HG02938 (cell line): ENCODE results near the gene NLRP6.
"Not testable (repeated sequence)": the region's sequence is repeated elsewhere in the genome, so short reads cannot be mapped to it uniquely, and the experiment has no call there.

ENCODE experiments used
- ATAC-seq: cut with Tn5 transposase; IDR thresholded peaks from one replicate; pipeline ENCODE4 v1.9.1; 2021; ENCODE audit warnings: mild to moderate bottlenecking, moderate library complexity; ENCODE audit not compliant: unreplicated experiment

Gene NLRP6

DNA sequence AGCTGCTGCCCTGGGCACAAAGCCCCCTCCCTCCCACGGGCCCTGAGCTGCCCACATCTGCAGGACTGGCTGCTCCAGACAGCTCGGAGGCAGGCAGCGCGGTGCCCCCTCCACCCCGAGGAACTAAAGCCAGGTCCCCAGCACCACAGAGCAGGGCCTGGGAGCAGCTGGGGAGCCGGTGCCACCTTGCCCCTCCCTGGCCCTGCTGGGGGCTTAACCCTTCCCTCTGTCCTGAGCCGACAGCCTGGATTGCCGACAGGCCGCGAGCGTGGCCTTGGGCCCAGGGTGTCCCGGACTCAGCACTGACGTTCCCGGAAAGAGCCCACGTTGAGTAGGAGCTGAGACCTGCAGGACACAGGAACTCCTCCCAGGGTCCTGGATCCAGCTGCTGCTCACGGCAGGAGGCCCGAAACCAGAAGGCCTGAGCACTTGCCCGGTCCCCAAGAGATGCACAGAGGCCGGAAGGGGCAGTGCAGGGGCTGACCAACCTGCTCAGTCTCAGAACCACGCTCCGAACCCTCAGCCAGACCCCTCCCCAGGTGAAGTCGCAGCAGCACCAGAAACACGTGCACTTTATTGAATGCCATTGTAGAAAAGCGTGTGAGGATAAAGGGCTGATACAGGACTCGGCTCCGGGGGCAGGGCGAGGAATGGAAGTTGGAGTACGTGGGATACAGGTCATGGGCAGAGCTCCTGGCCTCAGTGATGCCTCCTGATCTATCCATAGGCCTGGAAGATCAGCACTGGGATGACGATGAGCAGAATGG lies 41.1 kb downstream of the NLRP6 start:
- not testable (repeated sequence) for ATAC-seq

DNA sequence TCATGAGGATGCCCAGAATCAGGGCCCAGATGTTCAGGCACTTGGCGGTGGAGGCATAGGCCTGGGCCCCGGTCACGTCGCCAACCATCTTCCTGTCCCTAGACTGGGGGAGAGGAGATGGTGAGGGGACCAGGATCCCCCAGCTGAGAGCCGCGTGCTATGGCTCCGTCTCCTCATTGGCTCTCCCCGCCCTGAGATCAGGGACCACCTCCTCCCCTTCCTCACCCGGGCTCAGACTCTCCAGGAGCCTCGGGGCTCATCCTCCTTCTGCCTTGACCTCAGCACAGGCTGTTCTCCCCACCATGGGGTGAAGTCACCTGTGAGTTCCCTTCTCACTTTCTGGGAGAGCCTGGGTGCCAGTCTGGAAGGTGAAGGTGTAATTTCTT lies 41.7 kb downstream of the NLRP6 start:
- ATAC-seq = not testable (repeated sequence)

DNA sequence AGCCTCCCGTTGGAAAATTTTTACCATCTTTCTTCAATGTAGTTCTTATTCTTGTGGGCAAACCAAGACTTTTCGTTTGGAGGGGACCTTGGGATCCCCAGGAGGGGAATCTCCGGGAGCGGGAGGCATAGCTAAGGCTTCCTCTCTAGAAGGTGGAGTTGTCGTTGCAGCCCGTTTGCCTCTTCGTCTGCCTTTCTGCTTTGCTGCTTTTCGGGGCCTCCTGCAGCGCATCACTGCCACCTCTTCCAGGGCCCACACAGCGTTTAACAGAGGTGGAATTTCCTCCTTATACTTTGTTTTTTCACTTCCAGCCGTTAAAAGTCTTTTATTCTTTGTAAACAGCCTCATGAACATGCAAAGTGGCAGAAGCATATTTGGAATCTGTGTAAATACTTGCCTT lies 45.9 kb downstream of the NLRP6 start:
- ATAC-seq = no peak

DNA sequence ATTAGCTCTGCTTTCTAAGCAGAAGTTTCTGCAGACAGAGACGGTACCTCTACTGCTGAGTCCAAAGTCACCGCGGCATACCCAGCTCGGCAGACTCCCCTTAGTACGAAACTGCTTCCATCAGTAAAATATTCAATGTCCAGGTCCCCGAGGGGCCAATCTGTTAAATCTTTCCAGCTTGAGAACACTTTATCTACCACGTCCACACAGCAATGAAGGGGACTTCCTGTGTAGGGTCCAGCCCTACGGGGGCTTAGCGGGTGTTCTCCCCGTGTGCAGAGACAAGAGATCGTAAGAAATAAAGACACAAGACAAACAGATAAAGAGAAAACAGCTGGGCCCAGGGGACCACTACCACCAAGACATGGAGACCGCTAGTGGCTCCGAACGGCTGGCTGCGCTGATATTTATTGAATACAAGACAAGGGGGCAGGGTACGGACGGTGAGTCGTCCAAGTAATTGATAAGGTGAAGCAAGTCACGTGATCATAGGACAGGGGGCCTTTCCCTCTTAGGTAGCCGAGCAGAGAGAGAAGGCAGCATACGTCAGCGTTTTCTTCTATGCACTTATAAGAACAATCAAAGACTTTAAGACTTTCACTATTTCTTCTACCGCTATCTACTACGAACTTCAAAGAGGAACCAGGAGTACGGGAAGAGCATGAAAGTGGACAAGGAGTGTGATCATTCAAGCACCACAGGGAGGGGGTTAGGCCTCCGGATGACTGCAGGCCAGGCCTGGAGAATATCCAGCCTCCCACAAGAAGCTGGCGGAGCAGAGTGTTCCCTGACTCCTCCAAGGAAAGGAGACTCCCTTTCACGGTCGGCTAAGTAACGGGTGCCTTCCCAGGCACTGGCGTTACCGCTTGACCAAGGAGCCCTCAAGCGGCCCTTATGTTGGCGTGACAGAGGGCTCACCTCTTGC lies 46.6 kb downstream of the NLRP6 start:
- ATAC-seq = not testable (repeated sequence)

DNA sequence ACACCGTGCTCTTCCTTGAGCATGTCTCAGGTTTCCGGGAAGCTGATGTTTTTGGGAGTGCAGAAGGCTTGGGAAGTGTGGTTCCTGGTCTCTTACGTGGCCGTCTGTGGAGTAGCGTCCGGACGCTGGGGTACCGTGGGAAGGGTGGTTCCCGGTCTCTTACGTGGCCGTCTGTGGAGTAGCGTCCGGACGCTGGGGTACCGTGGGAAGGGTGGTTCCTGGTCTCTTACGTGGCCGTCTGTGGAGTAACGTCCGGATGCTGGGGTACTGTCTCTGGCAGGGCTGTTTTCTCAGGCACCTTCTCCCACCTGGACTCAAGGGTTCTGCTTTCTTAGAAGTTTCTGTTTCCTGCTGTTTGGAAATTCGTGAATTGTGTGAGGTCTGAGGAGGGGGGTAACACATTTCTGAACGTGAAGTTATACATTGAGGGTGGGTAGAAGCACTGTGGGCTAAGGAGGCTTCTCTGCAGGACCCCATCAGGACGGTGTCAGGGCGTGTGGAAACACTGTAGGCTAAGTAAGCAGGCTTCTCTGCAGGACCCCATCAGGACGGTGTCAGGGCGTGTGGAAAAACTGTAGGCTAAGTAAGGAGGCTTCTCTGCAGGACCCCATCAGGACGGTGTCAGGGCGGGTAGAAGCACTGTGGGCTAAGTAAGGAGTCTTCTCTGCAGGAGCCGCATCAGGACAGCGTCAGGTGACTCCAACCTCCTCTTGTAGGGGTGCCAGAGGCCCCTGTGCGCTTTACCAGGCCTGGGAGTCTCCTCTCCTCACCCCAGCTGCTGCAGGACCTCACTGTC lies 47.8 kb downstream of the NLRP6 start:
- ATAC-seq = no peak

DNA sequence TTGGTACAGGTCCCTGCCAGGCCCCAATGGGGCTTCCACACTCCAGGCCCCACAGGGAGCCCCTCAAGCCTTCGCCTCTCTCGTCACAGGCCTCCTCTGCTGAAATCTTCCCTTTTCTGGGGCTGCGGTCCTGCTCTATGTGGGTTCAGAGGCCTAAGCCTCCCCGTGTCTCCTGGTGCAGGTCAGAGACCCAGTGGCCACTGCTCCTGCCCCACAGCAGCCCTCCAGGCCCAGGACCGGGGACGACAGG lies 48.3 kb downstream of the NLRP6 start:
- ATAC-seq = no peak

DNA sequence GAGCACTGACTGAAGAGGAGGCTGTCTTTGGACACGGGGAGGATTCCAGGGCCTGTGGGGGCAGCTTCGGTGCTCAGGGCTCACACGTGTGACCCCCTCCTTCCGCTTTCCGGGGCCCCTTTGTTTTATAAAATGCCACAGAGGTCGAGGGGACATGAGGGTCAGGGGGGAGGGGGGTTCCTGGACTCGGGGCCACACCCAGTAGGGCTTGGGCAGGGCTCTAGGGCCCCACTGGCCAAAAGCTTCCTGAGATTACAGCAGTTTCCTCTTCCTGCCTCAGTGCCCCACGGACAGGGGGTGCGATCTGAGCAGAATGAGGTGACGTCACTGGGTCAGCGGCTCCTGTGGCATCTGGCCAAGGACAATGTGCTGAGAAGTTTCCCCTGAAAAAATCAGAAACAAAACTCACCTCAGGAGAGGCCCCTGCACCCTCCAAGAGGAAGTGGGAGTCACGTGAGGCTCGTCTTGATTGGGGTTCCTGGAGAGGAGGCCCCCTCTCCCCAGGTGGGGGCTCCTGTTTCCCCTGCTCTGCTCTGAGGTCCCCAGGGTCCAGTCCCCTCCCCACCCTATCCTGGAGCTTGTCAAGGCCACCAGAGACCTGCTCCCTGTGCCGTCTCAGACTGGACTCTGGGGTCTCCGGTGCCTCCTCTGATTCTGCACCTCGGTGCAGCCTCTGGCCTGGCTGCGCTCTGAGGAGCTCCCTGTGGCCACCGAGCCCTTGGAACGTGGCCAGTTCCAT lies 48.8 kb downstream of the NLRP6 start:
- ATAC-seq = peak; percentile 69

DNA sequence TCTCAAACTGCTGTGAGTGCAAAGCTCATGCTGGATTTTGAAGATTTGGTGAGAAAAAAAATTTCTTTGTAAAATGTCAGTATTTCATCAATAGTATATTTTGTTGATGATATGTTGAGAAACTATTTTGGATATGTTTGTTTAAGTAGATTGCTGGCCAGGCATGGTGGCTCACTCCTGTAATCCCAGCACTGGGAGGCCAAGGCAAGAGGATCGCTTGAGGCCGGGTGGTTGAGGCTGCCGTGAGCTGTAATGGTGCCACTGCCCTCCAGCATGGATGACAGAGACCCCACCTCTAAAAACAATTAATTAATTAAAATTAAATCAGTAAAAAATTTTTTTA lies 49.3 kb downstream of the NLRP6 start:
- no peak for ATAC-seq

DNA sequence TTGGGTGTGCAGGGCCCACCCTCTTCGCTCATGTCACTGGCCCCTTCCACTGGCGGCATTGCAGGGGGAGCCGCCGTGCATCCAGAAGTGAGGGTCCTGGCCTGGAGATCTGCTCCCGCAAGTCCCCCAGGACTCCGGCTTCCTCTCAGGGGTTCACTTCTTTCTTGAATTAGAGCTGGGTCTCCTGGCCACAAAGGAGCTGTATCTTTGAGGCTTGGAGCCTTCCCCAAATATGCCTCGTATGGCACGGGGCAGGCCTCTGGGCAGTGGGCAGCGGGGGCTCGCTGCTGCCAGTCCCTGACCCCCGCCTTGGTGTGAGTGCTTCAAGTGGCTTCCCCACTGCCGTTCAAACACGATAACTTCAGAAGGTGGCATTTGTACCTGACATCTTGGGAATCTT lies 49.8 kb downstream of the NLRP6 start:
- no peak for ATAC-seq

DNA sequence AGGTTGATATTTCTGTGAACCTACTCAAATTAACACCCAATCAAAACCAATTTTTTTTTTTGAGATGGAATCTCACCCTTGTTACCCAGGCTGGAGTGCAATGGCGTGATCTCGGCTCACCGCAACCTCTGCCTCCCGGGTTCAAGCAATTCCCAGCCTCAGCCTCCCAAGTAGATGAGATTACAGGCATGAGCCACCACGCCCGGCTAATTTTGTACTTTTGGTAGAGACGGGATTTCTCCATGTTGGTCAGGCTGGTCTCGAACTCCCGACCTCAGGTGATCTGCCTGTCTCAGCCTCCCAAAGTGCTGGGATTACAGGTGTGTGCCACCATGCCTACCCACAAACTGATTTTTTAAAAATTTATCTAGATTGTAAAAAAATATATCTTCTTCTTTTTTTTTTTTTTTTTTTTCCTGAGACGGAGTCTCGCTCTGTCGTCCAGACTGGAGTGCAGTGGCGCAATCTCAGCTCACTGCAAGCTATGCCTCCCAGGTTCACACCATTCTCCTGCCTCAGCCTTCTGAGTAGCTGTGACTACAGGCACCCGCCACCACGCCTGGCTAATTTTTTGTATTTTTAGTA lies 50.4 kb downstream of the NLRP6 start:
- ATAC-seq = not testable (repeated sequence)

DNA sequence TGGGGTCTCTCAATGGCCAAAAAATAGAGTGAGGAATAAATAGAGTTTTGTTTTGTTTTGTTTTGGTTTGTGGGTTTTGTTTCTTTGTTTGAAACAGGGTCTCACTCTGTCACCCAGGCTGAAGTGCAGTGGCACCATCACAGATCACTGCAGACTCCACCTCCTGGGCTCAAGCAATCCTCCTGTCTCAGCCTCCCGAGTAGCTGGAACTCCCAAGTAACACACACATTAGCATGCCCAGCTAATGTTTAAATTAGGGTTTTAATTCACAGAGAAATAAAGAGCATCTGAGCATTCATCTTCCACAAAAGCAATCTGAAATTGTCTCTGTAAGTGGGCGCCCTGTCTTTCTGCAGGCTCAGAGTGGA lies 51.7 kb downstream of the NLRP6 start:
- no peak for ATAC-seq

DNA sequence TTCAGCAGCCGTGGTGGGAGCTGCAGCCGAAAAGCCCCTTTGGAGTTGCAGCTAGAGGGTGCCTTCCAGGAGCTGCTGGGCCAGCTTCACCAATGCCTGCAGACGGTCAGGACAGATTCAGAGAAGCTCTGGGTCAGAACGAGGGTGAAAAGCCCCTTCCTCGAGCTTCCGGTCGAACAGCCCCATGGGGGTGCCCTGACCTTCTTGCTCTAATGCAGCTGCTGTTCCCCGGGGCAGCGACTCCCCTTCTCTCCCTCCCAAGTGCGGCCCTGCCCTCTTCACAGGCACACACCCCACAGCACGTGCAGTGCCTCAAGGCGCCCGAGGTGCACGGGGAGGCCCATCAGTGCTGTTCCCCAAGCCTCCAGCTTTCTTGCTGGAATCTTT lies 52.1 kb downstream of the NLRP6 start:
- no peak for ATAC-seq

DNA sequence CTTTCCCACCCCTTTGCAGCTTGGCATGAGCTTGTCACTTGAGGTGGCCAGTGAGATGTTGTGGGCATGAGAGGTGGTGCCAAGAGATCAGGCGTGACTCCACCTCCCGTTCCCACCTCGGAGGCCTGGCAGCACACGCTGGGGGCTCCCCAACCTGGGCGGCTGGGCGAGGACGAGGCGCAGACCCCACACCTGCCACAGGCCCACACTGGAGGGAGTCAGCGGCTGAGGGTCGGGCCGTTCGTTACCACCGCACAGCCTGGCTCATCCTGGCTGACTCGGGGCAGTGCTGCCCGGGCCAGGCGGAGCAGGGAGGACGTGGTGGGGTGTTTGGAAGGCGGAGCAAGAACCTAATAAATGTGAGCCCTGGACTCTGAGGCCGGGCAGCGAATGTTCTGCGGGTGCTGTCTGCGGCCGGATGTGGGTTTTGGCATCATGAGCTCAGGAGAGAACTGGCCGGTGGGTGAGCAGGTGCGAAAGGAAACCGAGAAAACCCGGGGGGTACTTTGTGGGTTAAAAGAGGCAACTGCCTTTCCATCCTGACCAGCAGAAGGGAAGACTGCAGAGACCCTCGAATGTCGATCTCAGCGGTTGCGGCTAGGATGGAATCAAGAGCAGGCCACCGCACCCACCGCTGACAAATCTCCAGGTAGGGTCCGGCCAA lies 52.6 kb downstream of the NLRP6 start:
- ATAC-seq = no peak

DNA sequence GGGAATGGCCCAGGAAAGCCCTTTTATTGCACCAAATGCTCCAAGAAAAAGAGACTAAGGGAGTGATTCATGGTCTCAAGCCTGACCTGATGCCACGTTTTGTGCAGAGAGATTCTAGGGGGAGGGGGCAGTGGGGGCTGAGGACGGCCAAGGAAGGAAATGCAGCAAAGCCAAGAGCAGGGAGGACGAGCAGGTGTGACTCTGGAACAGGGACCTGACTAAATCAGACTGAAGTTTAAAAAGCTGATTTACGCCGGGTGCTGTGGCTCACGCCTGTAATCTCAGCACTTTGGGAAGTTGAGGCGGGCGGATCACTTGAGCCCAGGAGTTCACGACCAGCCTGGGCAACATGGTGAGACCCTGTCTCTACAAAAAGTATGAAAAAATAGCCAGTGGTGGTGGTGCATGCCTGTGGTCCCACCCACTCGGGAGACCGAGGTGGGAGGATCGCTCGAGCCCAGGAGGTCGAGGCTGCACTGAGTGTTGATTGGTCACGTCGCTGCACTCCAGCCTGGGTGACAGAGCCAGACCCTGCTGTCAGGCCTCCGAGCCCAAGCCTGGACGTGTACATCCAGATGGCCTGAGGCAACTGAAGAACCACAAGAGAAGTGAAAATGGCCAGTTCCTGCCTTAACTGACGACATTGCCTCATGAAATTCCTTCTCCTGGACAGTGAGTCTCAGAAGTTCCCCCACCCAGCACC lies 53.3 kb downstream of the NLRP6 start:
- ATAC-seq = no peak

DNA sequence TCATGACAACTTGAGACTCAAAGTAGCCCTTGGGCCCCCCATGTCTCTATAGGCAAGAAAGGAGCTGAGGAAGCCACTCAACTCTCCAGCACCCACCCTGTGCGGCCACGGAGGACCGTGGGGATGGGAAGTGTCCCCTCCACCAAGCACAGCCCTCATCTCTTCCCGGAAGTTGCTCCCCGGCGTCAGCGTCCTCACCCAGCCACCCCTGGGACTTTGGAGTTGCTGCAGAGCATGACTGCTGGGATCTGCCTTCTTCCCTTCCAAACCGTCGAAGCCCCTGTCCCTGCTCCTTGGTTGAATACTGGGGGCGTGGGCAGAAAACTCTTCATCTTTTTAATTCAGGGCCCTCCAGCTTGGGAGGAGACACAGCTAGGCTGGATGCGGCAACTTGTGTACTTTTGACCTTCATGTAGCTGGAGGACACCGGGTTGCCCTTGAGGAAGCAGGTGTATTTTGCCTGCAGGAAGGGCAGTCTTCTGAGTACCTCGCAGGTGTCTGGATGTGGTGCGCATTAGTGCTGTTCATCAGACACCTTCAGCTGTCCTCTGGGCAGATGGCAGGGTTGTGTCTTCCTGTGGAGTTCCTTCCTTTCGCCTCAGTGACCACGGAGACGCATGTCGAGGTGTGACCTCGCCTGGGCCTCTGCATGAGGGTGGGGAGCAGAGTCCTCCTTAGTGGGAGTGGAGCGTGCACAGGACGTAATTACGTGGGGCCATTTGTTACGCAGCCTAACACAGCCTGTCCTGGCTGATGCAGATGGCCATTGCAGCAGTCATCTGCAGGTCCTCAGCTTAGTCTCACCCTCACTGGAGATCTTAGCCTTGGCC lies 54.7 kb downstream of the NLRP6 start:
- ATAC-seq = no peak

DNA sequence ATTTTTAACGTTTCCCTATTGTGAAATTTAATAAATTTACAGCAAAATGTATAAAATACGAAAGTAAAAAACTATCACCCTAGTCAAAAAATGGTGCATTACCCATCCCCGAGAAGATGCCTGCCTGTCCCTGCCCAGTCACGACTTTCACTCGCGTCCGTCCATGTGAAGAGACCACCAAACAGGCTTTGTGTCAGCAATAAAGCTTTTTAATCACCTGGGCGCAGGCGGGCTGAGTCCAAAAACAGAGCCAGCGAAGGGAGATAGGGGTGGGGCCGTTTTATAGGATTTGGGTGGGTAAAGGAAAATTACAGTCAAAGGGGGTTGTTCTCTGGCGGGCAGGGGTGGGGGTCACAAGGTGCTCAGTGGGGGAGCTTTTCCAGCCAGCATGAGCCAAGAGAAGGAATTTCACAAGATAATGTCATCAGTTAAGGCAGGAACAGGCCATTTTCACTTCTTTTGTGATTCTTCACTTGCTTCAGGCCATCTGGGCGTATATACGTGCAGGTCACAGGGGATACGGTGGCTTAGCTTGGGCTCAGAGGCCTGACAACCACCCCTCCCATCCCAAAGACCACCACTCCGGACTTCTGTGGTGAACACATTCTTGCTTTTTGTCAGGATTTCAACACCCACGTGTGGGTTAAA lies 55.5 kb downstream of the NLRP6 start:
- ATAC-seq = not testable (repeated sequence)

DNA sequence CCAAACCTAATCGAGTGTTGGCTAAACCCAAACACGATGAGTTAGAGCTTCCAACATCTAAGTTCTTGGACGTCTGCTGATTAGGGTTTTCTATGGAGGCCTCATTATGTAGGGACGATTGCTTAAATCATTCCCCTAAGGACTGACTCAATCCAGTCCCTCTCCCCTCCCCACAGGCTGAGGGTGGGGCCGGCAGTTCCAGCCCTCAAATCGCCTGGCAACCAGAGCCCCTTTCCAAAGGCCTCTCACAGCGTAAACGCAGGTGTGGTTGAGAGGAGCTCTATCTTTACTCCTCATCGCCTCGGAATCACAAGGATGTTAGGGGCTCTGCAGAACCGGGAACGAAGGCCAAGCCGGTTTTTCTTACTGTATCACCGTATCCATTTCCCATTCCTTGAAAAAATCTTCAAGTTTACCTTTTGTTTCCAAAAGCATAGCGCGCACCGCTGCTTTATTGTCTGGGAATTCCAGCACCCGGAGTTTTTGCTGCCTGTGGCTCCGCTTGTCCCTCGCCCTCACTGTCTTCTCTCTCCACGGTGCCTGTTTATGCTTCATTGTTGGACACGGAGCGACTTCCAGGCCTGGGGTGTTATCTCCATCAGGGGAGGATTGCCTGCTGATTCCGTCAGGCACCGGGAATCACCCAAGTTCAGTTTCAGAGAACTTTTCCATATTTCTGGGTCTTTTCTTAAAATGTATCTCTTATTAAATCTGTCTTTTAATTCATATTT lies 56.2 kb downstream of the NLRP6 start:
- no peak for ATAC-seq
